GM12864 (cell line): ENCODE data around the gene CREB3.

Experiments used
- DNase-seq: peaks from one replicate; pipeline ENCODE4 v3.0.0-alpha.2; 2011; ENCODE audit warnings: low read depth
- H3K4me3 ChIP-seq: 2 replicates; pipeline ENCODE4 v1.5.1; 2011; ENCODE audit warnings: mild to moderate bottlenecking, low read depth, low read length, control low read depth
- CTCF ChIP-seq: IDR thresholded peaks from 2 replicates; pipeline ENCODE4 v1.5.1; 2011; ENCODE audit warnings: low read depth, mild to moderate bottlenecking, moderate library complexity, low read length, control low read depth, inconsistent platforms; ENCODE audit errors: missing control alignments

Gene CREB3

GRCh38 chr9:35730486-35730854 lies 2.0 kb upstream of the CREB3 start:
- no peak for TF ChIP-seq CTCF
- DNase-seq, result no peak
- H3K4me3 ChIP-seq, result peak overlapping the region; percentile 71

GRCh38 chr9:35731415-35732184 lies 866 bp upstream of the CREB3 start:
- TF ChIP-seq CTCF, result no peak
- H3K4me3 ChIP-seq, result peak overlapping the region; percentile 71
- DNase-seq, result no peak

GRCh38 chr9:35732800-35733541 lies 505 bp downstream of the CREB3 start:
- no peak for TF ChIP-seq CTCF
- no peak for DNase-seq
- peak overlapping the region; percentile 71 for H3K4me3 ChIP-seq

- no peak overlapping the region for H3K4me3 ChIP-seq
- no peak for DNase-seq
- TF ChIP-seq CTCF, result no peak
Observed at GRCh38 chr9:35734096-35734495, 1.6 kb downstream of the CREB3 start.

GRCh38 chr9:35736201-35736633 lies 3.8 kb downstream of the CREB3 start:
- DNase-seq, result no peak
- peak; percentile 90 for TF ChIP-seq CTCF
- H3K4me3 ChIP-seq, result no peak overlapping the region

- no peak for DNase-seq
- no peak overlapping the region for H3K4me3 ChIP-seq
- no peak for TF ChIP-seq CTCF
Observed at GRCh38 chr9:35737143-35737542, 4.7 kb downstream of the CREB3 start.
